GM03348 (cell line): ENCODE results near the gene NHS.
"Not testable (repeated sequence)": the region's sequence is repeated elsewhere in the genome, so short reads cannot be mapped to it uniquely, and the experiment has no call there.

ENCODE experiments used
- DNase-seq: peaks from one replicate; pipeline ENCODE4 v3.0.0; 2012; ENCODE audit warnings: low spot score

The NHS gene

GRCh38 chrX:17549107-17549651, 174.2 kb downstream of the NHS start:
- no peak for DNase-seq

DNA sequence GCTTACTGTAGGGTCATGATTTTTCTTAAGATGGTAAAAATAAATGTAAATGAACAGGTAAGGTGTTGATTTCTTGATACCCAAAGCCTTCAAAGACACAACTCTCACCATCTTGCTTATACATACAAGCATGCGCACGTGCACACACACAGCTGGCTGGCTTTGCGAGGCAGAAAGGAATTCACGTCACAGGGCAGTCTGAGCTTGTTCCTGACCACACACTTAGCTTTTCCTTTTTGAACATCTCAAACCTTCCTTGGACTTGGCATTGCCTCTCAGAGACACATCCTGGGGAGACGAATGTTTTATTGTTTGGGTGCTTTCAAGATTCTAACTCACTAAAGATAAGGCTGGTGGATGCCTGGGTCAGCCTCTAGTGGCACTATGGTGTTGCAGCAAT, 175.0 kb downstream of the NHS start:
- DNase-seq, result no peak

DNA sequence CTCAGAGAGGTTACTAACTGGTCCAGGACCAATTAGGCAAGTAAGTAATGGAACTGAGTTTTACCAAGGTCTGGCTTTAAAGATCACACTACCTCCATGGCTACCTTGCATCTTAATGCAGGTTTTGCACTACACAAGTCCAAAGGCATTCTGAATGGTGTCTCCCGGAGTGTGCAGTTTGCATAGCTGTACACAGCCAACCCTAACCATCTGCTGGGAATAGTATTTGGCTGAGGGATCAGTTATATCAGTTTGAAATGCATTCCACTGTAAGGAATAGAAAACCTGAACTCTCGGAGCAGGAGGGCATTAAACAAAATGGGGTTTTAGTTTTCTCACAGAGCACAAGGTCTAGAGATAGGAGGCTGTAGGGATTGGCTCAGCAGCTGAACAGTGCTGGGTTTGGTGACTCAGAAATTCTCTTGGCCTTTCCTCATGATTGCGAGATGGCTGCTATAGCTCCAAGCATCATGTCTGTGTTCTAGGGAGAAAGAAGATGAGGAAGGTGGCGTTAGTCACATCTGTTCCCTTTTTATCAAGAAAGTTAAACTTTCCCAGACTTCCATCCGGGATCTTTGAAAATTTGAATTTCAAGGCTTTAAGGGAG, 177.1 kb downstream of the NHS start:
- DNase-seq, result peak; percentile 15

GRCh38 chrX:17553469-17553868, 178.5 kb downstream of the NHS start:
- DNase-seq, result peak; percentile 47

DNA sequence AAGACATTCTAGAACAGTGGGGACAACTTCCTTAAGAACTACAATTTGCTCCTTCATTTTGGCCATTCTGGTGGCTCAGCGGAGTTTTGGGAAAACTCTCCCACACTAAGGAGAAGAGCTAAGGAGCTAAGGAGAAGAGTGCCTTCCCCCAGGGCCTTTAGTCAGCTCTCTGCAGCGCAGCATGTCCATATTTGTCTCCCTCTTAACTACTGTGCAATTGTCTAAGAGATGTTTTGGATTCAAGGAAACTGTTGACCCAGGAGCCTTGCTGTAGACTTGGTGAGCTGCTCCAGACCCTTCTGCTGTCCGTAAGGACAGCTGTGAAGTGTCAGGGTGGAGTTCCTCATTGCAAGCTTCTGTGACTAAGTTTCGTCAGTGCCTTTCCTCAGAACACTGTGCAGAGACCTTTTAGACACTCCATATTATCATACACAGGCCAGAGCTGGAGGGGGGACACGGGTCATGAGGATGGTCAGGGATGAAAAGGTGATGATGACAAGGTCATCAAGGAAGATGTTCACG, 179.0 kb downstream of the NHS start:
- DNase-seq, result no peak

DNA sequence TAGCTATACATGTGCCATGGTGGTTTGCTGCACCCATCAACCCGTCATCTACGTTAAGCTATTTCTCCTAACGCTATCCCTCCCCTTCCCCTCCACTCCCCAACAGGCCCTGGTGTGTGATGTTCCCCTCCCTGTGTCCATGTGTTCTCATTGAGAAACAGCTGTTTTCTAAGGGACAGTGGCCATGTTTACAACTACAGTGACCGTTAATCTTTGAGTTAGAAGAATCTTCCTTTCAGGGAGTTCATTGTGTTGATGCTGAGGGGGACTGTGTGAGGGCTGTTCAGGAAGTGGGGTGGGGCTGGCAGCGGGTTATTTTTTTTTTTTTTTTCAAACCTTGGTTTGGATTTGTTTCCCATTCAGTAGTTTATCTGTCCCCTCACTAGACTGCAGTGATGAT, 179.9 kb downstream of the NHS start:
- DNase-seq, result no peak

GRCh38 chrX:17555846-17556245, 180.8 kb downstream of the NHS start:
- DNase-seq, result no peak

DNA sequence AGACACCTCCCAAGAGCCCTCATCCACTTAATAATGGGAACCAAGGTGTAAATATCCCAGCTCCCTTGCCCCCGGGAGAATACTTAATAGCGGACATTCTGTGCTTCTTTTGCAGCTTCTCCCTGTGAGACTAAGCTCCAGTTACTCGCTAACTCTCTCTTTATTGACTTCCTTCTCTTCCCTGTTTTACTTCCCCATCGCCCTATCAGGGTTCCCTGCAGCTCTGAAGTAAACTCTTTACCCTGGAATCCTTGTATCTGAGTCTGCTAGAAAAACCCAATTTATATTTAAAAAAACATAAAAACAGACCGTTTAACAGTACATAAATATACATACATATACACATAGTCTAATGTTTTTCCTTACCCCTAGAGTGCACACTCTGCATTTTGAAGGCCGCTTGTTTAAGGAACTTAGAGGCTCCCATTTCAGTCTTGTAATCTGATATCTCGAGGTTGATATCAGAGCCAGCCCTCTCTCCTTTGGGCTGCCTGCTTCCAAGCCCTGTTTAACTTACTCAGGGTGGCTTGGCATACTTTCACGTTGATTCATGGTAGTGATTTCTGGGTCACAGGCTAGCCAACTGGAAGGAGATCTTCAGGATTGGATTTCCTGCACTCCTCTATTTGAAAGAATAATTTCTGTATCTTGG, 184.9 kb downstream of the NHS start:
- peak; percentile 67 for DNase-seq

- DNase-seq, result no peak
Observed at GRCh38 chrX:17560385-17560784, 185.4 kb downstream of the NHS start.

- no peak for DNase-seq
Observed at GRCh38 chrX:17563076-17563475, 188.1 kb downstream of the NHS start.

GRCh38 chrX:17563515-17563914, 188.5 kb downstream of the NHS start:
- no peak for DNase-seq

DNA sequence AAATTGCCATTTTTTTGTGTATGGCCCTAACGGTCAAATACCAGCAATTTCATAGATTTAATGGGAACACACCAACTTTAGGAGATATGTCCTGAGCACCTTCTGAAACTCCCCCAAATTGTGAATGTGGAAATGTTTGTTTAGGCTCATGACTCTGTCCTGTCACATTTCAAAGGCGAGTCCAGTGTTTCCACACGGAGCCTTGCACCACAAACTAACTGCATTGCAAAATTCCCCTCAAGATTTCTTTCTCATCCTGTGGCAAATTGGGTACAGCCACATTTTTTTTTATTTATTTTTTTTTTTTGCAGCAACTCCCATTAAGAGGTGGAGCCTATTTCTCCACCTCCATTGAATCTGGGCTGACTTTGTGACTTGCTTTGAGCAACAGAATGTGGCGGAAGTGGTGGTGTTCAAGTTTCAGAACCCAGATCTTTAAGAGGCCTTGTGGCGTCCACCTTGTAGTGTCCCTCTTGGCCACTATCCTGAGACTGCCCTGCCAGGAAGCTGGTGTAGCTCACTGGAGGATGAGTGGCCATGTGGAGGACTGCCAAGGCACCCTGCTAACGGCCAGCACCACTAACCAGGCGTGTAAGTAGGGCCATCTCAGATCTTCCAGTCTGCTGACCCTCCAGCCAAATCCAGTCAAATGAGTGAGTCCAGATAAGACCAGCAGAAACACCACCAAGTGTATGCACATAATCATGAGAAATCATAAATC, 189.8 kb downstream of the NHS start:
- DNase-seq, result no peak

GRCh38 chrX:17566740-17567139, 191.7 kb downstream of the NHS start:
- DNase-seq, result no peak

DNA sequence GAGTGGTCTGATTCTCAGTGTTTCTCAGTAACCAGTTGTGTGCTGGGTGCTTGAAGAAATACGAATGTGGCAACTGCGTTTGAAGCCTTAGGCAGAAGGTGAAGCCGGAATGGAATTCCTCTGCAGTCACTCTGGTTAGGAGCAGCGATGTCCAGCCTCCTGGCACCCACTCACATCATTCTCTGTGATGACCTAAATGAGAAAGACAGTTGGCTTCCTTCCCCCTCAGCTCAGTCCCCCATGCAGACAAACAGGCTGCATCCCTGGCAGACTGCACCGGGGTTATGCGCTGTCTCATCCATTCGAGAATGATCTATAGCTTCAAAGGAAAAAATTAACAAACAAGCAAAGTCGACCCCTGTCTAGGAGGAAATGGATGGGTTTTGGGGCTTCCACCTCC, 192.2 kb downstream of the NHS start:
- no peak for DNase-seq

DNA sequence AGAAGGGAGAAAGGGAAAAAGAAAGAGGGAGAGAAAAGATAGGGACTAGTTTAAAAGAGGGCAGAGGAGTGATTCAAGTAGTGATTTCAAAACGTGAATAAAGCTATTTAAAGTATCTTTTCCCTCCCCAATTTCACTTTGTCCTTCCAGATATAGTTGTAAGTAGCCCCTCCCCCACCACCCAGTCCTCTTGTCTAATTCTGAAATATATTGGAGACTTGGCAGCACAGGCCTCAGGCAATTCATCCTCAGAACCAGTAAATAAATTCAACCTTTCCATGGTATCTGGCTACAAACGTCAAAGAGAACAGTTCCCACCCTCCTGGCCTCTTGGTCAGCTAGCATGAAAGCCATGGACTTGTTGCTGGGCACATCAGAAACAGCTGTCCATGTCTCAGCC, 192.8 kb downstream of the NHS start:
- no peak for DNase-seq

DNA sequence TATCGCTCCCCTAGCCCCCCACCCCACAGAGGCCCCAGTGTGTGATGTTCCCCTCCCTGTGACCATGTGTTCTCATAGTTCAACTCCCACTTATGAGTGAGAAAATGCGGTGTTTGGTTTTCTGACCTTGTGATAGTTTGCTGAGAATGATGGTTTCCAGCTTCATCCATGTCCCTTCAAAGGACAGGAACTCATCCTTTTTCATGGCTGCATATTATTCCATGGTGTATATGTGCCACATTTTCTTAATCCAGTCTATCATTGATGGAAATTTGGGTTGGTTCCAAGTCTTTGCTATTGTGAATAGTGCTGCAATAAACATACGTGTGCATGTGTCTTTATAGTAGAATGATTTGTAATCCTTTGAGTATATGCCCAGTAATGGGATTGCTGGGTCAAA, 193.8 kb downstream of the NHS start:
- not testable (repeated sequence) for DNase-seq

DNA sequence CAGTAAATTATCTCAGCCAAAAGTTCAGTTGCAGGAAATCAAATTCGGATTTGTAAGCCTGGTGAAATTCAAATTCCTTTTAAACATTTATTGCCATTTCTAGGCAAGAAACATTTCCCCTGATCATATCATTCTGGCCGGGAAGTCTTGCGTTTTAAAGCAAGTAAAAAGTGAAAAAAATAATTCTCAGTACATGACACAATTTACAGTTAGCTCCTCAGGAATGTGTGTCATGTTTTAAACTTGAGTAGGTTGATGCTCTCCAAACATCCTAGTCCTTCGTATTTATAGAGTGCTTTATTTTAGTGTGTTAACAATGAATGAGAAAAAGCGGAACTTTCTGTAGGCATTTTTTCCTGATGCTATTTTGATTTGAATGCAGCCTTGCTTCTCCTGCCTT, 204.0 kb downstream of the NHS start:
- peak; percentile 29 for DNase-seq

DNA sequence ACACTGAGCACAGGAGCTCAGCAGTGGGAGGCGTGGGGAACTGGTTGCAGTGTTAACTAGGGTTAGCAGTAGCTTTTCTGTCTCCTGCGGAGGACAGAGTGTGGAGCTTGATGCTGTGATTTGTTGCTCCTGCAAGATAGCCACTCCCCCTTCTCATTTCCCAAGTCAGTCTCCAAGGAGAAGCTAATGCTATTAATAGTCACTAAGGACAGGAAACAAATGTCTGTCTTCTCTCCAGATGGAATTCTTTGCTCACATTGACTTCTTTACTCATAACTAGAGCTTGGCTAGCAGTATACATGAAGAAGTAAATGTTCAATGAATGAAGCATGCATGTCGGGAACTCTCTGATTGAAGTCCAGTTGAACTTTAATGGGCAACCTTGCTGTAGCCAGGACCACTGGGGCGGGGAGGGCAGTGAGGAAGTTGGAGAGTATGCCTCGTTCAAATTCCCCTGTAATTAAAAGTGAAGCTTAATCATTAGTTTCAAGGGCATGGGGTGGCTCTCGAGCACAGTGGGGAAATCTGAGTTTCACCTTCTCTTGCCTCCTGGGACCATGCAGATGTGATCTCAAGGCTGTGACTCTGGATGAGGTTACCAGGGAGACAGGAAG, 205.6 kb downstream of the NHS start:
- peak; percentile 61 for DNase-seq

DNA sequence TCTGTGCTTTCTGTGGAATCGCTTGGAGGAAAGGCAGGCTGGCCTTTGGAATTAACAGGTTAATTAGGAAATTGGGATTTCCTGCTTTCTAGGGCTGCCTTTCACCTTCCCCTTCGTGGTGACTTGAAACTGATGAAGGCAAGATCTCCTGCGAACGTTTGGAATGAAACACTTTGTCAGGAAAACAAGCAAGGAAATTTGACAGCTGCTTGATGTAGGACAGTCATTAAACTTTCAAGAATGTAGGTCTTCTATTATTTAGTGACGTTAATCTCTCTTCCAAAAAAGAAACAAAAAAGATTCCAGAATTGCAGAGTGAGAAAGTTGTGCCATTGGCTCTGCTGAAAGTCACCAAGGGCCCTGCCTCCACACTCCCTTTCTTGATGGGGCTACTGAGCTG, 206.6 kb downstream of the NHS start:
- DNase-seq, result no peak

- DNase-seq, result peak; percentile 33
Observed at GRCh38 chrX:17584248-17584681, 209.3 kb downstream of the NHS start.

DNA sequence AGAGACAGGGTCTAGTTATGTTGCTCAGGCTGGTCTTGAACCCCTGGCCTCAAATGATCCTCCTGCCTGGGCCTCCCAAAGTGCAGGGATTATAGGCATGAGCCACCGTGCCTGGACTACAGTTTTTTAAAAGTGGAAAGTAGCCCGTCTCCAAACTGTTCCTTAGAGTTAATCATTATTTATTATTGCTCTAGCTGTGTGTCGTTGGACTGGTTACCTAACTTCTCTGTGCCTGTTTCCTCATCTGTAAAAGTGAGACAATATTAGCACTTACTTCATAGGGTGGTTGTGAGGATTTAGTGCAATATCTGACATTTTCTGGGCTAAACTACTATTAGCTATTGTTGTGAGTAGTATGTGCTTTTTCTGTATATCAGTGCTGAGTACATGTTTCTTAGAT, 210.0 kb downstream of the NHS start:
- DNase-seq, result no peak

GRCh38 chrX:17587366-17587765, 212.4 kb downstream of the NHS start:
- no peak for DNase-seq

- no peak for DNase-seq
Observed at GRCh38 chrX:17588303-17588702, 213.3 kb downstream of the NHS start.
